HepG2 (cell line): ENCODE results near the gene HECTD2.

Experiments used
- EEA1 ChIP-seq: sonication (generic); formaldehyde crosslinking; IDR thresholded peaks from 2 replicates; pipeline ENCODE4 v1.5.1; 2020; ENCODE audit warnings: mild to moderate bottlenecking, missing genetic modification reagents, borderline replicate concordance
- MAFK ChIP-seq, 2 experiments: IDR thresholded peaks in 1 of 2; conservative IDR thresholded peaks in 1 of 2; 2 replicates each; pipeline ENCODE4 v1.6.1; 2011; ENCODE audit warnings: improper control_type of control experiment in 2 of 2, low read length in 2 of 2
- TF ChIP-seq, protein P1 (sequence below): sonication (generic); formaldehyde crosslinking; IDR thresholded peaks from 2 replicates; pipeline ENCODE4 v1.5.0; 2020; ENCODE audit warnings: mild to moderate bottlenecking, low read depth, missing genetic modification reagents, borderline replicate concordance
- TF ChIP-seq, protein P2 (sequence below): sonication (generic); formaldehyde crosslinking; IDR thresholded peaks from 2 replicates; pipeline ENCODE4 v1.5.0; 2020; ENCODE audit warnings: mild to moderate bottlenecking, missing genetic modification reagents, moderate library complexity
- TF ChIP-seq, protein P3 (sequence below): sonication (generic); formaldehyde crosslinking; IDR thresholded peaks from 2 replicates; pipeline ENCODE4 v1.9.0; 2021; ENCODE audit warnings: missing genetic modification reagents, mild to moderate bottlenecking, borderline replicate concordance

DNA sequence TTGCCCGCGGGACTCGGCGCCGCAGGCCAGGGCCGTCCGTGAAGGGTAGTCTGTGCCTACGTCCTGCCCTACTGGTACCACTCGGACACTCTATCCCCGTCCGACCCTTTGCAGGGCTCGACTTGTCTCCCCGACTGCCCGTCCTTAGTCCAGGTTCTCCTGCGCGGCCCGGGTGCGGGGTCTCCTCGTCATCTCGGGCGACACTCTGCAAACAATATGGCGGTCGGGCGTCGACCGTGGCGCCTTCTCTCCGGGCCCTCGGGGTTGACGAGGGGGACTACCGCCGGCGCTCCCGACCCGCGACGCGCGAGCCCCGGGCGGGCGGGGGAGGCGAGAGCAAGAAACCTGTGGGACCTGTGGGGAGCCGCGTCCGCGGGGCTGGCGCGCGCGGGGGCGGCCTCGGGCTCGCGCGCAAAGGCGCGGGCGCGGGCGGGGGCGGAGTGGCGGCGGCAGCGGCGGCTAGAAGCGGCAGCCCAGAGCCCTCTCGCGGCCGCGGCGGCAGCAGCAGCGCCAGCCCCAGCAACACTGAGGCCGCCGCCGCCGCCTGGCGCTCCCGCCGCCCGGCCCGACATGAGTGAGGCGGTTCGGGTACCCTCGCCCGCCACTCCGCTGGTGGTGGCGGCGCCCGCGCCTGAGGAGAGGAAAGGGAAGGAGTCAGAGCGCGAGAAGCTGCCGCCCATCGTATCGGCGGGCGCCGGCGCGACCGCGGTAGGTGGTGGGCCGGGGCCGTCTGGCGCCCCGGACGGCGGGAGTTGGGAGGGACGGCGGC lies at the start of gene HECTD2:
- TF ChIP-seq, protein P1, sequence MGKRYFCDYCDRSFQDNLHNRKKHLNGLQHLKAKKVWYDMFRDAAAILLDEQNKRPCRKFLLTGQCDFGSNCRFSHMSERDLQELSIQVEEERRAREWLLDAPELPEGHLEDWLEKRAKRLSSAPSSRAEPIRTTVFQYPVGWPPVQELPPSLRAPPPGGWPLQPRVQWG: no peak
- no peak for TF ChIP-seq EEA1
- TF ChIP-seq, protein P2, sequence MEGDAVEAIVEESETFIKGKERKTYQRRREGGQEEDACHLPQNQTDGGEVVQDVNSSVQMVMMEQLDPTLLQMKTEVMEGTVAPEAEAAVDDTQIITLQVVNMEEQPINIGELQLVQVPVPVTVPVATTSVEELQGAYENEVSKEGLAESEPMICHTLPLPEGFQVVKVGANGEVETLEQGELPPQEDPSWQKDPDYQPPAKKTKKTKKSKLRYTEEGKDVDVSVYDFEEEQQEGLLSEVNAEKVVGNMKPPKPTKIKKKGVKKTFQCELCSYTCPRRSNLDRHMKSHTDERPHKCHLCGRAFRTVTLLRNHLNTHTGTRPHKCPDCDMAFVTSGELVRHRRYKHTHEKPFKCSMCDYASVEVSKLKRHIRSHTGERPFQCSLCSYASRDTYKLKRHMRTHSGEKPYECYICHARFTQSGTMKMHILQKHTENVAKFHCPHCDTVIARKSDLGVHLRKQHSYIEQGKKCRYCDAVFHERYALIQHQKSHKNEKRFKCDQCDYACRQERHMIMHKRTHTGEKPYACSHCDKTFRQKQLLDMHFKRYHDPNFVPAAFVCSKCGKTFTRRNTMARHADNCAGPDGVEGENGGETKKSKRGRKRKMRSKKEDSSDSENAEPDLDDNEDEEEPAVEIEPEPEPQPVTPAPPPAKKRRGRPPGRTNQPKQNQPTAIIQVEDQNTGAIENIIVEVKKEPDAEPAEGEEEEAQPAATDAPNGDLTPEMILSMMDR (CRISPR knock-in tag): peak; percentile 46; the same call in 1 of the 2 replicates
- no peak for TF ChIP-seq MAFK (conservative IDR thresholded peaks at IDR 0.05 in 1 of 2, IDR thresholded peaks at IDR 0.05 in 1 of 2; ENCODE audit: low read length in 2 of 2)
- TF ChIP-seq, protein P3, sequence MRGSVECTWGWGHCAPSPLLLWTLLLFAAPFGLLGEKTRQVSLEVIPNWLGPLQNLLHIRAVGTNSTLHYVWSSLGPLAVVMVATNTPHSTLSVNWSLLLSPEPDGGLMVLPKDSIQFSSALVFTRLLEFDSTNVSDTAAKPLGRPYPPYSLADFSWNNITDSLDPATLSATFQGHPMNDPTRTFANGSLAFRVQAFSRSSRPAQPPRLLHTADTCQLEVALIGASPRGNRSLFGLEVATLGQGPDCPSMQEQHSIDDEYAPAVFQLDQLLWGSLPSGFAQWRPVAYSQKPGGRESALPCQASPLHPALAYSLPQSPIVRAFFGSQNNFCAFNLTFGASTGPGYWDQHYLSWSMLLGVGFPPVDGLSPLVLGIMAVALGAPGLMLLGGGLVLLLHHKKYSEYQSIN (CRISPR knock-in tag): no peak
